ENCODE measurements around the gene LKAAEAR1. TPM values are rescaled to one million over a fixed set of nuclear protein-coding genes. Genes with fewer than 3 reads are reported as not detected.

LKAAEAR1 gene
- total RNA-seq, 2 donors from 2014 or later, result not detected

DNA sequence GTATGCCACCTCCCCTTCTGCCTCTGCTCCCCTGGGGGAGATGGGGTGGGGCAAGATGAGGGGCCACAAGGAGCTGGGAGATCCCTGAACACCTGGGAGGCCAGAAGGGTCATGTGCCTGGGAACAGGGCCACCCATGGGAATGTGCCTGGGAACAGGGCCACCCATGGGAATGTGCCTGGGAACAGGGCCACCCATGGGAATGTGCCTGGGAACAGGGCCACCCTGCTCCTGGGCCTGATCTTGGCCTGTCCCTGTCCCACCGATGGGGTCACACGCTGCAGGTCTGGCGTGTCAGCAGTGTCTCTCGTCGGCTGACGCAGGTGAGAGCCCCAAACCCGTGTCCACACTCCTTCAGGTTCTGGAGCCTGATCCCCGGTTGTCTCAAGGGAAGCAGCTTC lies 9.2 kb downstream of the LKAAEAR1 start:
- no peaks in the 10 kb centered on the region for H3K9me3 ChIP-seq (ENCODE audit: control insufficient read depth, low read length)
- no peak overlapping the region for H3K27ac ChIP-seq (ENCODE audit: low read depth, low read length)
- no peaks in the 10 kb centered on the region for H3K4me1 ChIP-seq (ENCODE audit: control insufficient read depth, insufficient read depth, low read length)
- Mint-ChIP-seq H3K9me3 (no peaks in the 10 kb centered on the region), H3K27ac (no peak overlapping the region), H3K4me1 (peaks cover 3% of the 10 kb centered on the region), H3K4me3 (no peak overlapping the region), H3K27me3 (ENCODE audit: insufficient read depth) (no peaks in the 10 kb centered on the region), H3K36me3 (ENCODE audit: low read depth) (peaks cover 4% of the 10 kb centered on the region)
- no peak overlapping the region for H3K4me3 ChIP-seq (ENCODE audit: low read length)
- DNase-seq, result no peak
- 94 to 96% methylated on average over 8 of the region's 8 CpGs for WGBS, 2 experiments (ENCODE audit: insufficient coverage in 1 of 2, insufficient read length in 1 of 2)
- no peaks in the 10 kb centered on the region for H3K27me3 ChIP-seq (ENCODE audit: control insufficient read depth, insufficient read depth, low read length, poor library complexity, severe bottlenecking)
- H3K9ac ChIP-seq (ENCODE audit: extremely low read depth, low read length, poor library complexity, severe bottlenecking), result no peak overlapping the region
- no peak for TF ChIP-seq CTCF (conservative IDR thresholded peaks at IDR 0.05)
- H3K36me3 ChIP-seq (ENCODE audit: control insufficient read depth, insufficient read depth, low read length), result no peaks in the 10 kb centered on the region

DNA sequence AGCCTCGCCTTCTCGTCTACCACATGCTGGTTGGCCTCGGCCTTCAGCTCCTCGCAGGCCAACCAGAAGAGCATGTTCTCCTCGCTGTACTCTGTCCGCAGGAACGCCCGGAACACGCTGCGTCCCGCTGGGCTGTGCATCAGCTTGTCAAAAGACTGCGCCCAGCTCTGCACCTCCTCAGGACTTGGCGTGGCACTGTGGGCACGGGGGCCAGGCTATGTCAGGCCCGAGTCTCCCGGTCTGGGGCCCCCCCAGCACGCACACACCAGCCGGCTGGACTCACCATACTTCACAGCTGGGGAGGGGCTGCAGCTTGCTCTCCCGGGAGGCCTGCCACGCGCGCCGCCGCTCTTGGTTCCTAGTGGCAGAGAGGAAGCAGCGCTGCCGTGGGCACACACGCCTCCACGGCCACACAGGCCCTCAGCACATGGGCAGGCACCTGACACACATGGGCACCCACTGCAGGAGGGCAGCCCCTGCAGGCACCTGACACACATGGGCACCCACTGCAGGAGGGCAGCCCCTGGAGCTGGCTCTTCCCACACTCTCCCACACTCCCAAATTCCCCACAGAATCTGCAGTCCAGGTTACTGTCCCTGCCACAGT lies 9.9 kb downstream of the LKAAEAR1 start:
- Histone ChIP-seq H3K27me3 (ENCODE audit: control insufficient read depth, insufficient read depth, low read length, poor library complexity, severe bottlenecking) (no peaks in the 10 kb centered on the region), H3K4me3 (ENCODE audit: low read length) (no peak overlapping the region), H3K9me3 (ENCODE audit: control insufficient read depth, low read length) (no peaks in the 10 kb centered on the region), H3K27ac (ENCODE audit: low read depth, low read length) (no peak overlapping the region), H3K36me3 (ENCODE audit: control insufficient read depth, insufficient read depth, low read length) (no peaks in the 10 kb centered on the region), H3K4me1 (ENCODE audit: control insufficient read depth, insufficient read depth, low read length) (no peaks in the 10 kb centered on the region), H3K9ac (ENCODE audit: extremely low read depth, low read length, poor library complexity, severe bottlenecking) (no peak overlapping the region)
- peaks cover 4% of the 10 kb centered on the region for H3K36me3 Mint-ChIP-seq (ENCODE audit: low read depth)
- no peaks in the 10 kb centered on the region for H3K27me3 Mint-ChIP-seq (ENCODE audit: insufficient read depth)
- no peak overlapping the region for H3K27ac Mint-ChIP-seq
- H3K4me3 Mint-ChIP-seq, result no peak overlapping the region
- peaks cover 3% of the 10 kb centered on the region for H3K4me1 Mint-ChIP-seq
- TF ChIP-seq CTCF (conservative IDR thresholded peaks at IDR 0.05), result no peak
- no peaks in the 10 kb centered on the region for H3K9me3 Mint-ChIP-seq
- DNase-seq, result no peak
- 93 to 97% methylated on average over 27 to 28 of the region's 28 CpGs for WGBS, 2 experiments (ENCODE audit: insufficient coverage in 1 of 2, insufficient read length in 1 of 2)

DNA sequence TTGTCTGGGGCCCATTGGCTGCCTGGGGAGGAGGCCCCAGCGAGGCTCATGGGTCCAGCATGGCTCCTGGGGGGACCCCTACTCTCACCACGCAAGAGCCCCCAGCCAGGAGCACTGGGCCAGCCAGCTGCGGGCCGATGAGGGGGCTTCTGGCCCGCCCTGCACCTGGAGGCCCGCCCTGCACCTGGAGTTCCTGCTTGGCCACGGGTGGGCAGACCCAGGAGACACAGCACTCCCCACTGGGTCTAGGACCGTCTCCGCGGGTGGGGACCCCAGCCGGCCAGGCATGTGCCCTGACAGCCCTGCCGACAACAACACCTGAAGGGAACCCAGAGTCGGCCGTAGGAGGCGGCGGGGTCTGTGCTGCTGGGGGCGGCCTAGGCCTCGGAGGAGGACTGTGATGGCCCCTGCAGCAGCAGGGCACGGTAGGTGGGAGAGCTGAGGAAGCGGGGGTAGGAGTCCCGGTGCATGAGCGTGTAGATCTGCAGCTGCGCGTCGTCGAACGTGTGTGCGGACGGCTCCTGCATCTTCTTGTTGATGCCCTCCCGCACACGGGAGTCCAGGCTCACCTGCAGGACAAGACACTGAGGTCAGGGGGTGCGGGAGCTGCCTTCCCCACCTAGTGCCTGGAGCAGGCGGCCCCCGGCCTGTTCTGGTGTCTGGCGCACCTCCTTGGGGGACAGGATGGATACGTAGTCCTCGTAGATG lies 10.6 kb downstream of the LKAAEAR1 start:
- Mint-ChIP-seq H3K9me3 (no peaks in the 10 kb centered on the region), H3K36me3 (ENCODE audit: low read depth) (peaks cover 4% of the 10 kb centered on the region), H3K27me3 (ENCODE audit: insufficient read depth) (no peaks in the 10 kb centered on the region), H3K4me3 (no peak overlapping the region), H3K27ac (no peak overlapping the region), H3K4me1 (no peaks in the 10 kb centered on the region)
- no peak for TF ChIP-seq CTCF (conservative IDR thresholded peaks at IDR 0.05)
- Histone ChIP-seq H3K9me3 (ENCODE audit: control insufficient read depth, low read length) (no peaks in the 10 kb centered on the region), H3K4me1 (ENCODE audit: control insufficient read depth, insufficient read depth, low read length) (no peaks in the 10 kb centered on the region), H3K4me3 (ENCODE audit: low read length) (no peak overlapping the region), H3K27ac (ENCODE audit: low read depth, low read length) (no peak overlapping the region), H3K27me3 (ENCODE audit: control insufficient read depth, insufficient read depth, low read length, poor library complexity, severe bottlenecking) (no peaks in the 10 kb centered on the region), H3K36me3 (ENCODE audit: control insufficient read depth, insufficient read depth, low read length) (no peaks in the 10 kb centered on the region), H3K9ac (ENCODE audit: extremely low read depth, low read length, poor library complexity, severe bottlenecking) (no peak overlapping the region)
- no peak for DNase-seq
- WGBS, 2 experiments (ENCODE audit: insufficient coverage in 1 of 2, insufficient read length in 1 of 2), result 92 to 100% methylated on average over 9 to 37 of the region's 37 CpGs
